Right lobe of liver (tissue), 4 donors: Measurements from ENCODE around the gene SRP9.
"Not testable (repeated sequence)": the region's sequence is repeated elsewhere in the genome, so short reads cannot be mapped to it uniquely, and the experiment has no call there.

Source experiments
- POLR2A ChIP-seq: fragments of 450-650 bp; IDR thresholded peaks from one replicate; pipeline ENCODE4 v1.6.1; 2017; ENCODE audit warnings: antibody characterized with exemption, mild to moderate bottlenecking
- TF ChIP-seq, protein P1 (sequence below), 4 donors: fragments of 200-600 bp in 3 of 4; fragments of 450-650 bp in 1 of 4; IDR thresholded peaks; one replicate each; pipeline versions ENCODE4 v1.5.1 to v1.8.0; 2016 to 2022; ENCODE audit warnings: antibody characterized with exemption in 4 of 4, mild to moderate bottlenecking in 2 of 4
- donor health status: DM: no; HTN: no; CAD: no.
- donor health status: DM: no; HTN: no; CAD: no.
- donor health status: DM: no; HTN: yes; CAD: no.

DNA sequence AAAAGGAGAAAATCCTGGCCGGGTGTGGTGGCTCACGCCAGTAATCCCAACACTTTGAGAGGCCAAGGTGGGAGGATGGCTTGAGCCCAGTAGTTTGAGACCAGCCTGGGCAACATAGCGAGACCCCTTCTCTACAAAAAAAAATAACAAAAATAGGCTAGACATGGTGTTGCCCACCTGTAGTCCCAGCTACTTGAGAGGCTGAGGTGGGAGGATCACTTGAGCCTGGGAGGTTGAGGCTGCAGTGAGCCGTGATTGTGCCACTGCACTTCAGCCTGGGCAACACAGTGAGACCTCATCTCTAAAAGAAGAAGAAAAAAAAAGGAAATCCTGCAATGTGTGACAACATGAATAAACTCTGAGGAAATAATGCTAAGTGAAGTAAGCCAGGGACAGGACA is 58.7 kb downstream of the SRP9 start:
- TF ChIP-seq, protein P1, sequence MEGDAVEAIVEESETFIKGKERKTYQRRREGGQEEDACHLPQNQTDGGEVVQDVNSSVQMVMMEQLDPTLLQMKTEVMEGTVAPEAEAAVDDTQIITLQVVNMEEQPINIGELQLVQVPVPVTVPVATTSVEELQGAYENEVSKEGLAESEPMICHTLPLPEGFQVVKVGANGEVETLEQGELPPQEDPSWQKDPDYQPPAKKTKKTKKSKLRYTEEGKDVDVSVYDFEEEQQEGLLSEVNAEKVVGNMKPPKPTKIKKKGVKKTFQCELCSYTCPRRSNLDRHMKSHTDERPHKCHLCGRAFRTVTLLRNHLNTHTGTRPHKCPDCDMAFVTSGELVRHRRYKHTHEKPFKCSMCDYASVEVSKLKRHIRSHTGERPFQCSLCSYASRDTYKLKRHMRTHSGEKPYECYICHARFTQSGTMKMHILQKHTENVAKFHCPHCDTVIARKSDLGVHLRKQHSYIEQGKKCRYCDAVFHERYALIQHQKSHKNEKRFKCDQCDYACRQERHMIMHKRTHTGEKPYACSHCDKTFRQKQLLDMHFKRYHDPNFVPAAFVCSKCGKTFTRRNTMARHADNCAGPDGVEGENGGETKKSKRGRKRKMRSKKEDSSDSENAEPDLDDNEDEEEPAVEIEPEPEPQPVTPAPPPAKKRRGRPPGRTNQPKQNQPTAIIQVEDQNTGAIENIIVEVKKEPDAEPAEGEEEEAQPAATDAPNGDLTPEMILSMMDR (IDR thresholded peaks at IDR 0.05) = not testable (repeated sequence)
- not testable (repeated sequence) for TF ChIP-seq POLR2A
